HG02981 (cell line): ENCODE data around the gene CASKIN1.

ENCODE experiments used
- ATAC-seq: cut with Tn5 transposase; IDR thresholded peaks from one replicate; pipeline ENCODE4 v1.9.1; 2021; ENCODE audit warnings: mild to moderate bottlenecking, moderate library complexity; ENCODE audit not compliant: unreplicated experiment

The CASKIN1 gene

DNA sequence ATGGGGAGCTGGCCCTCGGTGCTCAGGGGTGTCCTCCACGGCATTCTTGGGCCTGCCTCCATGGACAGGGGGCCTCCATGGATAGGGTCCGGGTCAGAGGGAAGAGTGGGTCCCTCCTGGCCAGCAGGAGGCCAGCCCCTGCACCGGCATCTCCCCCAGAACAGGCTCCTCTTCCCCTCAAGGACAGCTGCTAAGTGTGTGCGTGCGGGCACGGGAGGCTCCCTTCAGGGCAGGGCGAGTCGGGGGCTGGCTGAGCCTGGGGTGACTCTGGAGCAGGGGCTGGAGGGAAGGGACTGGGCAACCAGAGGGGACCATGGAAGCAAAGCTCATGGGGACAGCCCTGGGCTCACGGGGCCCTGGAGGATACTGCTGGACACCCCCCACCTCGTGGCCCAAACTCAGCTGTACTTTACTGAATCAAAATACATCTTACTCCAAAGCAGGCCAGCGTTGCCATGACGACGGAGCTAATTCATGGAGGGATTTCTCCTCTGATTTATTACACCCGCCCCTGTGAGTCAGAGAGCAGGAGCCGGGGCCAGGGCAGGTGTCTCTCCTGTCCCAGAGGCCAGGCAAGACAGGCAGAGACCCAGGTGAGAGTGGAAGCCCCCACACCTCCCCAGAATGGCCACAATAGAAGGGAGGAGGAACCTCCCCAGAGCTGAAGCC, 2.1 kb downstream of the CASKIN1 start:
- ATAC-seq = no peak

DNA sequence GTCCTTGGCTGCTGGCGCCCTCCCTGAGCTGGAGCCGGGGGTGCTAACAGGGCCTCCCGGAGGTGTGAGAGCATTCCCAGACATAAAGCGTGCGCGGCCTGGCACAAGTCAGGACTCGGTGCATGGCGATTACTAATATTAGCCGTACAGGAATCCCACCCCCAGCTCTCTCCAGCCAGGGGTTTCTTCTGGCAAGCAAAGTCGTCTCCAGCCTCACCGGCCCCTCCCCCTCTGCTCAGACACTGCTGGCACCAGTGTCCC, 5.0 kb downstream of the CASKIN1 start:
- no peak for ATAC-seq

GRCh38 chr16:2190659-2191445, 5.6 kb downstream of the CASKIN1 start:
- ATAC-seq = no peak

- no peak for ATAC-seq
These were observed 6.3 kb downstream of the CASKIN1 start for GRCh38 chr16:2190002-2190658.

DNA sequence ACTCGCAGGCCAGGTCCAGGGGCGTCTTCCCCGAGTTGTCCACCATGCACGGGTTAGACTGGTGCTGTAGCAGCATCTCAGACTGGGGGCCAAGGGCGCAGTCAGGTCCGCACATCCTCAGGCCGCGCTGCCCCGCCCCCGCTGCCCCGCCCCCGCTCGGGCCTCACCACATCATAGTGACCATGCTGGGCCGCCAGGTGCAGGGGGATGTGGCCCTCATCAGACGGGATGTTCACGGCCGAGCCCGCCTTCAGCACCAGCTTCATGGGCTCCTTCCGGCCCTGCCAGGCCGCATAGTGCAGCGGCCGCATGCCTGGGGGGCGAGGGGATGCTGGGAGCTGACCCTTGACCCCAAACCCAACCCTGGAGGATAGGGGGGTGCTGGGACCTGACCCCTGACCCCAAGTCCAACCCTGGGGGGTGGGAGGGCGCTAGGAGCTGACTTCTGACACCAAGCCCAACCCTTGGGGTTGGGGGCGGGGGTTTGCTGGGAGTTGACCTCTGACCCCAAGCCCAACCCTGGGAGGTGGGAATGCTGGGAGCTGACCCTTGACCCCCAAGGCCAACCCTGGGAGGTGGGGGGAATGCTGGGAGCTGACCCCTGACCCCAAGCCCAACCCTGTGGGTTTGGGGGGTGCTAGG, 7.0 kb downstream of the CASKIN1 start:
- no peak for ATAC-seq

- no peak for ATAC-seq
These were observed 8.0 kb downstream of the CASKIN1 start for GRCh38 chr16:2188395-2188794.

GRCh38 chr16:2187212-2187611, 9.2 kb downstream of the CASKIN1 start:
- ATAC-seq = no peak

GRCh38 chr16:2186505-2186904, 9.9 kb downstream of the CASKIN1 start:
- no peak for ATAC-seq

GRCh38 chr16:2186064-2186463, 10.3 kb downstream of the CASKIN1 start:
- ATAC-seq = no peak

GRCh38 chr16:2184962-2185361, 11.4 kb downstream of the CASKIN1 start:
- ATAC-seq = no peak

DNA sequence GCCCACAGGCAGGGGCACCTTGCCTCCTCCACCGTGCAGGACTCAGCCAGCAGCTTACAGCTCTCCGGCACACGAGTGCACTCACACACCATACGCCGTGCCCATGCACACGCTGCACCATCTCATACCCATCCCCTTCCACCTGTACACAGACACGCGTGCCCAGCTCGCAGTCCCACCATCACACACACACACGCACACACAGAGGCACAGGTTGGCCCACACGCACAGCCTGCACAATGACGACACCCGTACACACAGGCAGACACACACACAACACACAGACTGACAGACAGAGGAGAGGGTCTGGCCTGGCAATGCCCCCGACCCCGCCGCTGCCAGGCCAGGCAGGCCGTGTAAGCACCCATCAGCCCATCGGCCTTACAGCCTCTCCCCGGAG, 12.1 kb downstream of the CASKIN1 start:
- no peak for ATAC-seq

DNA sequence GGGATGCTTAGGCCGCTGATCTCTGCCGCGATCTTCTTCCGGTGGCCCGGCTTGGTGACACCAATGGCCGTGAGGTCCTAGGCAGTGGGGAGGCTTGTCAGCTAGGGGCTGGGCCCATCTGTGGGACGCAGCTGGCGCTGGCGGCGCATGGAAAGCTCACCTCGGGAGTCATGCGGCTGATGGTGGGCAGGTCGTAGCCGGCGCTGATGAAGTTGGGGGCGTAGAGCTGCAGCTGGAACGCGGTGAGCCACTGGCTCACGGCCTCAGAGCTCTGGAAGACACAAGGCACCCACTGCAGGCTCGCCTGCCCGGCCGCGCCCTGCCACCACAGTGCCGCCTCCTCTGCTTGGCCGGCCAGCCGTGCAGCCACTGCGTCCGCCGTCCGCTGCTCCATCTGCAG, 12.7 kb downstream of the CASKIN1 start:
- ATAC-seq = no peak

DNA sequence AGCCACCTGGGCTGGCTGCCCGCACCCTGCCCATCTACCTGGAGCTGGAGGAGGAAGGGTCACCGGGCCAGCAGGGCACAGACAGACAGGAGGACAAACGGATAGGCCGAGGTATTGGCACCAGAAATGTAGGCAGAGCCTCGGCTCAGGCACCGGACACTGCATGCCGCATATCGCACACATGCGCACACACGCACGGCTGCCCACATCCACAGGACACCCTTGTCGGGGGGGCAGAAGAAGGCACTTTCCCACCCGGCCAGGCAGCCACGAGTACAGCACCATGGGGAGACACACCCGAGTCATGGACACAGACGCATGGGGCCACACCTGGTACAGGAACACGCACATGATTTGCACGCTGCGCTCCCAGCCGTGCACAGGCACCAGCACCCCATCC, 14.5 kb downstream of the CASKIN1 start:
- ATAC-seq = no peak

DNA sequence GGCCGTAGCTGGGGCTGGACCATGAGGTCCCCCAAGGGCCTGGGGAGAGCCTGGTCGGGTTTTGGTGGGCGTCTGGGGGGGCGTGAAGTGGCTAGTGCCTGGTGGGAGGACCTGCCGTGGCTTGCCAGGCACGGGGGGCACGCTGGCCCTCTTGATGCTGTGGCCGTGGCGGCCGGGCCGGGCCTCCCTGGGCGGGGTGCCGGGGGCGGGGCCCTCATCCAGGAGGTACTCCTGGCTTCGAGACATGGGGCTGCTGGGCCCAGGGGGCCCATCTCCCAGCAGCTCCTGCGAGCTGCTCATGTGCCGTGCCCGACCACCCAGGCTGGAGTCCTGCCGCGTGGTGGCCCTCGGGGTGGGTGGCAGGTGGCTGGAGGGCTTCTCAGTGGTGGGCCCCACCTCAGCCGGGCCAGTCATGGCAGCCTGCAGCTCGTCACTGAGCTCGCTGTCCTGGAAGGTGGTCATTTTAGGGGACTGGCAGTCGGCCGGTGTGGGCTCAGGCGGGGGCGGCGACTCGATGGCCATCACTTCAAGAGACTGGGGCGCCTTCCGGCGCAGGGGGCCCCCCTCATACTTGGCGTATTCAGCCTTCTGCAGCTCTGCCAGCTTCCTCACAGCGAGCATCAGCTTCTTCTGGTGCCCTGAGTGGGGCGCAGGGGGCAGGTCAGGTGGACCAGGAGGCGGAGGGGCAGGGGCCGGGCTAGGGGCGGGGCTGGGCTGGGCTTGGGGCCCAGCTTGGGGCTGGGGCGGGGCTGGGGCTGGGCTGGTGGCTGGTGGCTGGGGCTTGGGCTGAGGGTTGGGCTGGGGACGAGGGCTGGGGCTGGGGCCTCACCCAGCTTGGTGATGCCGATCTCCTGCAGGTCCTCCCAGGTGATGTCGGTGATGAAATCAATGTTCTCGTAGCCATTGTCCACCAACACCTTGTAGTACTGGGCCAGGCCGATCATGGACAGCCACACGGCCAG, 15.2 kb downstream of the CASKIN1 start:
- ATAC-seq = no peak

DNA sequence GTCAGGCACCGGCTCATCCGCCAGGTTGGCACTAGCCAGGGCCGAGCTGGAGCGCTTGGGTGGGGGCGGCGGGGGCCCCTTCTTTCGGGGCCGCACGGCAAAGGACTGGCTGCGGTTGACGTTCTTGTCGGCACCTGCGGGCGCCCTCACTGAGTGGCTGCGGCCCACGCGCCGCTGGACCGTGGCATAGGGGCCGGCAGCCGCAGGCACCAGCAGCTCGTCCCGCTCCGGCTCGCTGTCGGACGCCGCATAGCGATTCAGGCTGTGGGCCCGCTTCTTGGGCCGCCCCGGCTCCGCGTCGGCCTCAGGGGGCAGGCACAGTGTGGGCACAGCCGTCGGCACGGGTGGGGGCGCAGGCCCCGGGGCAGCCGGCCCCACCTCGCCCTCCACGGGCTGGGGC, 15.9 kb downstream of the CASKIN1 start:
- ATAC-seq = no peak

- no peak for ATAC-seq
These were observed 16.8 kb downstream of the CASKIN1 start for GRCh38 chr16:2179576-2179975.

- ATAC-seq = no peak
These were observed 17.3 kb downstream of the CASKIN1 start for GRCh38 chr16:2179107-2179501.

GRCh38 chr16:2178321-2179106, 17.9 kb downstream of the CASKIN1 start:
- ATAC-seq = no peak

DNA sequence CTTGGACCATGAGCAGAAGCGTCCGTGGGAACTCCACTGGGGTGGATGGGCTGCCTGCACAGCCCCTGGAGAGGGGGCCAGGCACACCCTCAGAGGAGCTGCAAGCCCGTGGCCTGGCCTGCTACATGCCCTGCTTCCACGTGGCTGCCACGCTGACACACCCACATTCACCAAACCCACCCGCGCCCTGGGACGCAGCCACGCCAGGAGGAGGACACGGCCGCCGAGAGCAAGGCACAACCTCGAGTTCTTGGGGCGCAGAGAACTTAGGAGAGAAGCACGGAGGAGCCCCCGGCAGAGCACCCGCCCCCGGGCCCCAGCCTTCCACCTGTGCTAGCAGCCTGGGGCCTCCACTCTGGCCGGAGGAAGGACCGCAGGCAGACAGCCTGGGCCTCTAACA, 18.8 kb downstream of the CASKIN1 start:
- no peak for ATAC-seq

- no peak for ATAC-seq
These were observed 19.3 kb downstream of the CASKIN1 start for GRCh38 chr16:2177101-2177500.
